ENCODE data around the gene DDX19B.

- no peak for TF ChIP-seq CTCF (IDR thresholded peaks at IDR 0.05)
- TF ChIP-seq POLR2A (IDR thresholded peaks at IDR 0.05), result no peak
These were observed 50.0 kb downstream of the DDX19B start for GRCh38 chr16:70348991-70349390.

Measured in heart left ventricle (tissue), 13 donors.